GM12872 (cell line): Measurements from ENCODE around the gene STMP1.
A peak's percentile ranks its signal among the peaks of the same experiment; 100 is the strongest.

Experiments
- TF ChIP-seq, protein P1 (sequence below): IDR thresholded peaks from 3 replicates; pipeline ENCODE4 v1.5.1; 2011; ENCODE audit warnings: low read depth, mild to moderate bottlenecking, low read length, moderate library complexity; ENCODE audit not compliant: insufficient read depth

STMP1 gene

DNA sequence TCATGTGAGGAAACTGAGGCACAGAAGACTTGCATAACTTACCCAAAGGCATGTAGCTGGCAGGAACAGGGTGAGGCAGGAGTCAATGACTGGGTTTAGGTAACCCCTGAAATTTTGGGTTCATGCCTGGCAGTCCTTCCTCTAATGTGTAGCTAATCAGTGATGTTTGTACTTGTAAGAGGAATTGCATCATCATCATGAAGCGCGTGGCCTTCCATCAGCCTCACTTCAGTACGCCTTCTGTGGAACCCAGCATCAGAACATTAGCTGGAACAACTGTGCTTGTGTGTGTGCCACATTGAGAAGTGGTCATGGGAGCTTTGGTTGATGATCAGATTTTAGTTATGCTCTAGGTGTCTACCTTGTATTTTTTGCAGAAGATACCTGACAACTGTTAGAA lies 18.2 kb upstream of the STMP1 start:
- TF ChIP-seq, protein P1, sequence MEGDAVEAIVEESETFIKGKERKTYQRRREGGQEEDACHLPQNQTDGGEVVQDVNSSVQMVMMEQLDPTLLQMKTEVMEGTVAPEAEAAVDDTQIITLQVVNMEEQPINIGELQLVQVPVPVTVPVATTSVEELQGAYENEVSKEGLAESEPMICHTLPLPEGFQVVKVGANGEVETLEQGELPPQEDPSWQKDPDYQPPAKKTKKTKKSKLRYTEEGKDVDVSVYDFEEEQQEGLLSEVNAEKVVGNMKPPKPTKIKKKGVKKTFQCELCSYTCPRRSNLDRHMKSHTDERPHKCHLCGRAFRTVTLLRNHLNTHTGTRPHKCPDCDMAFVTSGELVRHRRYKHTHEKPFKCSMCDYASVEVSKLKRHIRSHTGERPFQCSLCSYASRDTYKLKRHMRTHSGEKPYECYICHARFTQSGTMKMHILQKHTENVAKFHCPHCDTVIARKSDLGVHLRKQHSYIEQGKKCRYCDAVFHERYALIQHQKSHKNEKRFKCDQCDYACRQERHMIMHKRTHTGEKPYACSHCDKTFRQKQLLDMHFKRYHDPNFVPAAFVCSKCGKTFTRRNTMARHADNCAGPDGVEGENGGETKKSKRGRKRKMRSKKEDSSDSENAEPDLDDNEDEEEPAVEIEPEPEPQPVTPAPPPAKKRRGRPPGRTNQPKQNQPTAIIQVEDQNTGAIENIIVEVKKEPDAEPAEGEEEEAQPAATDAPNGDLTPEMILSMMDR: no peak

DNA sequence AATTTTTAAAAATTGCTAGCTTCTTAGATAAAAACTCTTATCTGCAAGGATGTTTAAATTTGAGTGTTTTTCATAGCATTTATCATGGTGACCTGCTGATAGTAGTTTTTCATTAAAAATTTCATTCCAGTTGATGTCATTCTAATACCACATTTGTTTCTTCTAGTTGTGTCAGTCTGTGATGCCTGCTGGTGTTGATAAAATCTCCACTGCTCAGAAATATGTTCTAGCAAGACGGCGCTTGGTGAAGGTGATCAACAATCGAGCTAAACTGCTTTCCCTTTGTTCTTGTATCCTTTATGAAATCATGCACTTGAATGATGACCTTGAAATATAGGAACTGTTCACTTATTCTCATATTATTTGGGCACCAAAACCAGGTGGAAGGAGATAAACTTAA lies 17.6 kb upstream of the STMP1 start:
- TF ChIP-seq, protein P1: no peak

DNA sequence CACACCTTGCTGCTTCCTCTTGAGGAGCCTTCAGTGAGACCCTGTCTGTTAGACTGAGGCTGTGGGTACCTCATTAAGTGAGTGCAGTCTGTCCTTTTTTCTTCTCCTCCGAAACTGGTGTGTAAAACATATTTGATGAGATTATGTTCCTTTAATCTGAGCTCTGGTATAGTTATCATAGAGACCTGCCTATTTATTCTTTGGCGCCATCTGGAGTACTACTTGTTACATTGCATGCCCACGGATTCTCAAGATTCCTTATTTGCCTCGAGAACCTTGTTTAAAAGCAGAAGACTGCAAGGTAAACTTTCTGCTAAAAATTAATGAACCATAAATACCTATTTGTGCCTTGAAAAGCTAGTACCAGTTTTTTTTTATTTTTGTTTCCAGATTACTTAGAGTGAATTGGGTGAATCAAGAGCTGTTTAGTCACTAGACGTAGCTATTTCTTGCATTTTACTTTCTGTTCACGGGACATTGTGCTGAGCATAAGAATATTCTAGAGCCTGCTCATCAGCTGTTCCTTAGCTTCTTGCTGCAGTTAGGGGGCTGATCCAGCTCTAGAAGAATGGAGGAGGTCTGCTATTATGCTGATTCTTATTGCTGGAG lies 16.9 kb upstream of the STMP1 start:
- TF ChIP-seq, protein P1: peak; percentile 63; the same call in 2 of the 3 replicates

DNA sequence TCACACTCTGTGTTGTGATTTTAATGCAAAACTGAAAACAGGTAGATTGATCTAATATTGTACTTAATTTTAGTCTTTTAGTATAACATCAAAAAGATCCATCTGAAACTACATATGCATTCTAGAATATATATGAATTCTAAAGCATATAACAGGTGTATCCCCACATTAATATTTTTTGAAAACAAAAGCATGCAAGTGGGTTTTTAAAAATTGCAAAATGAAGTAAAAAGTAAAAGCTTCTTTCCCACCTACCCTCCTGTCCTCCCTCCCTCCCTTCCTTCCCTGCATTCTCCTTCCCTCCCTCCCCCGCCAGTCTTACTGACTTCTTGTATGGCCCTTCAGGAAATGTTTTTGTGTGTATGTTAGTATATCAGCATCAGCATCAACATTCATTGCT lies 14.6 kb upstream of the STMP1 start:
- TF ChIP-seq, protein P1: no peak

DNA sequence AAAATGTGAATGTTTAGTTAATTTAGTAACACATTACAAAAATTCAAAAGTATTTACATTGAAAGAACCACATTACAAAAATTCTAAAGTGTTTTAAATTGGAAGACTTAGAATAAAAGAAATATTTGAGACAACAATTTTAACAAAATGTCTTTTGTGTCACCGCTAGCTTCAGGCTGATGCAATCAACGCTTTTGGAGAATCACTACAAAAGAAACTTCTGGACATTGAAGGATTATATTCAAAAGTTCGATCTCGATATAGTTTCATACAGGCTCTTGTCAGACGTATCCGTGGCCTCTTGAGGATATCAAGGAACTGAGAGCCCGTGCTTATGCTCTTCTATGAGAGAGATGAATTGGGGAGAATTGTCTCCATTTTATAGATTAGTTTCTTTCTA lies 14.1 kb upstream of the STMP1 start:
- TF ChIP-seq, protein P1: no peak

DNA sequence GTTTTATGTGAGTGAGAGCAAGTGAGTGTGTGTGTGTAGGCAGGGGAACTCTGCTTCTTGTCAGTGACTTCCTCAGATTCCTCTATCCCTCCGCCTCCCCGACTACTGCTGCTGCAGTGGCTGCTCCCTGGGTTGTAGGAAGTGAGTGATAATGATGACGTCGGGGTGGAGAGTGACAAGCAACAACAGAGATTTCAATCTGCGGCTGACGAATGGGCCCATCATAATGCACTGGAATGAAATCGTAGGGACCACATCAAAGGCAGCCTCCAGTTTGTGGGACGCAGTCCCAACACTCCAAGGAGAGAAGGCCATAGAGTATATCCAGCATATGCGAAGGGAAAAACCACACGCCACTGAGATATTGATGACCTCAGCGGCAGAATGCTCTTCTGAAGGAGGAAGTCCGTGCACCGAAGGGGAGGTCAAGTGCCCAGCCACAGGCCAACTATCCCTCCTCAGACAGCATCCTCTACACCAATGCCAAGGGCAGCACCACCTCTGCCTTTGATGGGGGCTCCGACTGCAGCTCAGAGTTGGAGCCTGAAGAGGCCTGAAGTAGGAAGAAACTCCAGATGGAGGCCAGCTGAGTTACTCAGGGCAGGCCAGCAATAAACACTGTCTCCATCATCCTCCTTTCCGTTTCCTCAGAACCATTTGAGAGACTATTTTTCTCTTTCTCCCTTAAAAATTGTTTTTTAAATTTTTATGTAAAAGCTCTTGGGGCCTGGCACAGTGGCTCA lies 11.3 kb upstream of the STMP1 start:
- TF ChIP-seq, protein P1: no peak

DNA sequence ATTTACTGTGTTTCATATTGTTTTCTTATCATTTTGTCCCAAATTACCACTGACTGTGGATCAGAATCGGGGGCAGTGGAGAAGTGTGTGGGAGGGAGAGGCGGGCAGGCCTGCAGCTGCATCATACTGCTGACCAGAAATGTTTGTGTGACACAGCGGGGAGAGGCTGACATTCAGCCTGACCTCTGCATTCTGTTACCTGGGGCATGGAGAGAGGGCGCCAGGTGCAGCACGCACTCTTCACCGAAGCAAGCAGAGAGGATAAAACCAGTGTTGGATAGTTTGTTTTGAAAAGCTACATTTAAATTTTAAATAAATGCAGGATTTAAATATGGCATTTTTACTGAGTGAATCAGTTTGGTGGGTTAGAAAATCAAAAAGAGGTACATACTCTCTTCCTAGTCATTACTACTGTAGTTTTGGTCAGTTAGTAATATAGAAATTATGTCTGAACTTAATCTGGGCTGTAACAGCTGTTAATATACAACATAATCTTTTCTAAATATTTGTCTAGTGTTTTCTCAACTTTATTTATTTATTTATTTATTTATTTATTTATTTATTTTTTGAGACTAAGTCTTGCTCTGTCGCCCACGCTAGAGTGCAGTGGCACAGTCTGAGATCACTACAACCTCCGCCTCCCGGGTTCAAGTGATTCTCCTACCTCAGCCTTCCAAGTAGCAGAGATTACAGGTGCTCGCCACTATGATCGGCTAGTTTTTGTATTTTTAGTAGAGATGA lies 8.8 kb upstream of the STMP1 start:
- TF ChIP-seq, protein P1: no peak
